Erythroblast (primary cell): Measurements from ENCODE around the gene CLCN5.

Experiments used
- GATA1 ChIP-seq: IDR thresholded peaks from 2 replicates; pipeline ENCODE4 v1.6.1; 2011; ENCODE audit warnings: low read depth, mild to moderate bottlenecking, control low read depth, low read length, moderate library complexity
- POLR2A ChIP-seq: IDR thresholded peaks from 2 replicates; pipeline ENCODE4 v1.6.1; 2011; ENCODE audit warnings: mild to moderate bottlenecking, low read length

GRCh38 chrX:49993661-49994060 is 71.3 kb downstream of the CLCN5 start:
- TF ChIP-seq POLR2A: no peak
- no peak for TF ChIP-seq GATA1
